ENCODE results near the gene MROH7.

The MROH7 gene

GRCh38 chr1:54698346-54698745, 56.8 kb downstream of the MROH7 start:
- DNase-seq, result no peak

- DNase-seq, result no peak
Measured at GRCh38 chr1:54699936-54700525, 58.4 kb downstream of the MROH7 start.

GRCh38 chr1:54701066-54701465, 59.5 kb downstream of the MROH7 start:
- DNase-seq, result no peak

GRCh38 chr1:54701996-54702395, 60.4 kb downstream of the MROH7 start:
- no peak for DNase-seq

- no peak for DNase-seq
Measured at GRCh38 chr1:54703471-54703870, 61.9 kb downstream of the MROH7 start.

GRCh38 chr1:54705153-54705552, 63.6 kb downstream of the MROH7 start:
- DNase-seq, result no peak

DNA sequence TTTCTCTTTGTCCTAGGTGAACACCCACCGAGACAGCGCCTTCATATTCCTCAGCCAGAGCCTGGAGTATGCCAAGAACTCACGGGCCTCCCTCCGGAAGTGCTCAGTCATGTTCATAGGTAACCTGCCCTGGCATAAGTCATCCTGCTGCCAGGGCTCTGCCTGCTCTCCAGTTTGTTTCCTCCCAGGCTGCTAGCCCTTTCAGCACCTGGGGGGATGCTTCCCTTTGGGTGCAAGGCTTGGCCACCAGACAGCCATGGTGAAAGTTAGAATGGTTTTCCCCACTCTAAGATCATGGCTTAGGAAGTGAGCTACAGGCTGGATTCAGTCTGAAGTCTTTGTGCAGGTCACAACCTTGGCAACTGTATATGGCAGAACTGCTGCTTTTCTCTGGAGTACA, 64.8 kb downstream of the MROH7 start:
- DNase-seq, result no peak

- no peak for DNase-seq
Measured at GRCh38 chr1:54708385-54708784, 66.8 kb downstream of the MROH7 start.

DNA sequence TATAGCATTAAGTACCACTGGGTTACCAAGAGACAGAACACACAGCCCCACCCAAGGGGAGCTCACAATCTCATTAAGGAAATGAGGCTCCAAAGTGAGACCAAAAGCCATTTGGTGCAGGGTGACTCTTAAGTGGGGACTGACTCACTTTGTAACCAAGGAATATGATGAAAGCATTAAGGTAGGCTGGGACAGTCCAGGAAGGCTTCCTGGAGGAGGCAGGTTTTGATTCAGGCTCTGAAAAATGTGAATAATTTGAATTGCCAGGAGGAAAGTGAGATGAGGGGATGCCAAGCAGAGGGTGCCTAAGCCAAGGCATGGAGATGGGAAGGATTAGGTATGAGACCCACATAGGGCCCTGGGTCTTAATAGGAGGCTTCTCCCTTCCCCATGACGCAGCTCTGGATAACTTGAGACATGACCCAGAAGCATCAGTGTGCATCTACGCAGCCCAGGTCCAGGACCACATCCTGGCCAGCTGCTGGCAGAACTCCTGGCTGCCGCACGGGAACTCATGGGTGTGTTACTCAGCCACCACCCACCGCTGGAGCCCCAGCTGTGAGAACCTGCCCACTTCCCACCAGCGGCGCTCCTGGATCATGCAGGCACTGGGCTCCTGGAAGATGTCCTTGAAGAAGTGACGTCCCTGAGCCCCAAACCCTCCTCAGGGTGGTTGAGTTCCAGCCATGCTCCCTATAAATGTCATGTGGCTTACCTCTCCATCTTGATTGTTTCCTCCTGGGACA, 68.1 kb downstream of the MROH7 start:
- DNase-seq, result no peak

DNA sequence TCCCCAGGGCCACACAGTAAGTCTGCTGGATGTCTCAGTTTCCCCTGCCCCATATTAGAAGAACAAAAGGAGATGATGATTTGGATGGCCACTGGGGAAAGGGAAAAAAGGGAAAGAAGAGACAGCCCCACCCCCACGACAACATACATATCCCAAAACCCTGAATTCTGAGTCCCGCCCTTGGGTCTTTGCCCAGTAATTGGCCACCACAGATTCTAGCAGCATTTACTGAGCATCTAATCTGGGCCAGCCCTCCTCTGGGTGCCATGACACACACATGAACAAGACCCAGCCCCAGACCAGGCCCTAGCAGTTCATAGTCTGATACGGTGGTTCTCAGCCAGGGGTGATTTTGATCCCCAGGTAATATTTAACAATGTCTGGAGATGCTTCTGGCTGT, 68.8 kb downstream of the MROH7 start:
- DNase-seq, result no peak

DNA sequence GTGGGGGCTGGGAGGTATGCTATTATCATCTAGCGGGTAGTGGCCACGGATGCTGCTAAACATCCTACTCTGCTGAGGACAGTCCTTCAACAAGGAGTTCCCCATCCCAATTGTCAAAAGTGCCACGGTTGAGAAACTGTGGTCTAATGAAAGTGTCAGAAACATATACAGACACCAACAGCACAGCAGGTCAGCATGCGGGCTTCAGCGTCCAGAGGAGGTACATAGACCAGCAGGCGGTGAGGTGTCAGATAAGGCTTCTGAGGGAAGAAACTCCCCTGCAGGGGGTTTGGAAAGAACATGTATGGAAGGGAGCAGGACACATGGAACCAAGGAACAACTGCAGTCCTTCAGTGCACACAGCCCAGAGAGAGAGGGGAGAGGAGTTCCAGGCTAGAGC, 69.3 kb downstream of the MROH7 start:
- DNase-seq, result no peak

DNA sequence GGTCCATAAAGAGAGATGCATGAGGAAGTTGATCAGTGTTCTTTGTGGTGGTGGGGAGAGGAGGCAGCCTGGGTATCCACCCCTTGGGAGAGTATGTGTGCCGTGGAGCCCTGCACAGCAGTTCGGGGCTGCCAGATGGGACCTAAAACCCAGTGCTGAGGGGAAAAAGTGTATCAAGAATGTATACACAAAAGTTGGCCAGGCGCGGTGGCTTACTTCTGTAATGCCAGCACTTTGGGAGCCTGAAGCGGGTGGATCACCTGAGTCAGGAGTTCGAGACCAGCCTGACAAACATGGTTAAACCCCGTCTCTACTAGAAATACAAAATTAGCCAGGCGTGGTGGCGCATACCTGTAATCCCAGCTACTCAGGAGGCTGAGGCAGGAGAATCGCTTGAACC, 70.0 kb downstream of the MROH7 start:
- no peak for DNase-seq

DNA sequence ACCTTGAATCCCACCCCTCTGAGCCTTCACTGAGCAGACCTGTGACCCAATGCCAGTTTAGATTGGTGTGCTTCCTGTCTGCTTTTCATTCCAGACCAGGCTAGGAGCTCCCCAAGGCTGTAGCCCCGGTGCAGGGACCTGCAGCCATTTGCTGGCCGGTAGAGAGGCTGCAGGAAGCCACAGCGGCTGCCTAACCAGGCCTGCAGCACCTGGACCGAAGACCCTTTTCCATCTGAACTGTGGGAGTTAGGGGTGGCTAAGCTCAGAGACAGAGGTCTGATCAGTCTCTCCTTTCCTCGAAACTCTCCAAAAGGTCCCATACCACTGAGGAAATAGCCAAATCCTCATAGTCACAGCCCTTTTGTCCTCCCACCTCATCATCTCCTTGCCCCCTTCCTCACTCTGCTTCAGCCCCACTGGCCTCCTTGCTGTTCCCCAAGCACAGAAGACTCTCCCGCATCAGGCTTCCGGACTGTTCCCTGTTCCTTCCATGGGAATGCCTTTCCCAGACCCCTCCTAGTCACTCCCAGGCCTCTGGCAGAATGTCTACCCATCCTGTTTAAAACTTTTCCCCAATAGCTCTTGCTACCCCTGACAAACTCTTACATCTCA, 73.4 kb downstream of the MROH7 start:
- DNase-seq, result no peak

DNA sequence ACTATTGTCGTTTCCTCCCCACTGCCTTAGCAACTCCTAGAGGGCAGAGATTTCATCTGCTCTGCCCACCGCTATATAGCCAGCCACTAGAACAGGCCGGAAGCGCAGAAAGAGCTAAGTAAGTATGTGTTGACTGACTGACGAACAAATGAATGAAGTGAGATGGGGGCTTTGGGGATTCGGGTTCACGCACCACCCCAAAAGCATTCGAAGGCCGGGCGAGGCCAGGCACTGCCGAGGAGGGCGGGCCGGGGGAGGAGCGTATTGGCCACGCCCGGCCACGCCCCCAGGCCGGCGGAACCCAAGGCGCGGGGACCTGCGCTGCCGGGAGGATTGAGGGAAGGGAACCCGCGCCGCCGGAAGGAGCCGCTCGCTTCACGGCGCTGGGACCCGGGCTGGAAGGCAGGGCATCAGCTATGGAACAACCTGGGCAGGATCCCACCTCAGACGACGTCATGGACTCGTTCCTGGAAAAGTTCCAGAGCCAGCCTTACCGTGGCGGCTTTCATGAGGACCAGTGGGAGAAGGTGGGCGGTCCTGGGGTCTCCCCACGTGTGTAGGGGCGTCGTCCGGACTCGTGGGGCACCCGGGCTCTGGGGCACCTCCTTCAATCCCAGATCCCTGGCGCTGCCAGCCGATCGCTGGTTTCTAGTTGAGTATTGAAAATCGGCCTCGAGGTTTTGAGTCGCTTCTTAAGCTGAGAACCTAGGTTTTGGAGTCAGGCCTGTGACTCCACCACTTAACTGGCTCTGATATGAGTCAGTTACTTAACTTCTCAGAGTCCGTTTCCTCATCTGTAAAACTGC, 74.1 kb downstream of the MROH7 start, which contains the start of gene TTC4:
TSS of gene TTC4 (plus strand) at position 369 of the 806 bp plus-strand sequence. CDS start at position 417, 48 bp downstream.
- peak; percentile 97 for DNase-seq

DNA sequence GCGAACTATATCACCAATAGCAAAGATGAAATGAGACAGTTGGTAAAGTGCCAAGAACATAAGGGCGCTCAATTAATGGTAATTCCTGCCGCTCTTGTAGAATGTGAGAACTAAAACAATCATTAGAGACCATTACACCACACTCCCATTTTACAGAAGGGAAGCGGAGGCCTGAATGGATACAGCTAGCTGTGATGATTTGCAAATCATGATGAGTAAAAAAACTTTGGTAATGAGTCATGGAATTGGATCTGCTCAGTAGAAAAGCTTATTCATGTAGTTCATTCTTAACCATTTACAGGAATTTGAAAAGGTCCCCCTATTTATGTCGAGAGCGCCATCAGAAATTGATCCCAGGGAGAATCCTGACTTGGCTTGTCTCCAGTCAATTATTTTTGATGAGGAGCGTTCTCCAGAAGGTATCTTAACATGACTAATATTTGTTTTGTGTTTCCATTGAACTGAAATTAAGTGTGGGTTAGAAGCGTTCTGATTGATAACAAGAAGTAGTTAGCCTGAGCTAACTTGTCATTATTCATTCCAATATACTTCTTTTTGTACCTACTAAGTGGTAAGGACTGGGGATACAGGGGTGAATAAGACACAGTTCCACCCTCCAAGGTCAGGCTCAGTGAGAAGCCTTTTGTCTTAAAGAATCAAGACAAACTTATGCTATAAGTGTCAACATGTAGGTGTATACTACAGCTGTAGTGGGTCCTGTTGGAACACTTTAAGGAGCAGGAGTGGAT, 74.9 kb downstream of the MROH7 start:
- no peak for DNase-seq

DNA sequence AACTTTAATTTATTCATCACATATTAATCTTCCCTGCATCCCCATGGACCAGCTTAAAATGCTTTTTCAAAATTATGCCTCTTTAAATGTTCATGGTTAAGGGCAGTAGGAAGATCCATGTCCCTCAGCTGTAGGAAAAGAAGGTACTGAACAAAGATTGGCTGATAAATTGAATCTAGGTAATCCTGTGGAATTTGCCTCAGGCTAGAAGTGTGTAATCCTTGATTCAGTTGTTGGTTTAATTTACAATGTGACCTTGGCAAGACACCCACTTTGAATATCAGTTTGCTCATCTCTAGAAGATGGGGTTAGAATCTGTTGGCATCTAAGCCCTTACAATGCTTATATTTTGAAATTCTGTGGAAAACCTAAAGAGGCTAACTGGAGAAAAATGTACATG, 80.1 kb downstream of the MROH7 start:
- no peak for DNase-seq

GRCh38 chr1:54723985-54724384, 82.4 kb downstream of the MROH7 start:
- DNase-seq, result no peak

DNA sequence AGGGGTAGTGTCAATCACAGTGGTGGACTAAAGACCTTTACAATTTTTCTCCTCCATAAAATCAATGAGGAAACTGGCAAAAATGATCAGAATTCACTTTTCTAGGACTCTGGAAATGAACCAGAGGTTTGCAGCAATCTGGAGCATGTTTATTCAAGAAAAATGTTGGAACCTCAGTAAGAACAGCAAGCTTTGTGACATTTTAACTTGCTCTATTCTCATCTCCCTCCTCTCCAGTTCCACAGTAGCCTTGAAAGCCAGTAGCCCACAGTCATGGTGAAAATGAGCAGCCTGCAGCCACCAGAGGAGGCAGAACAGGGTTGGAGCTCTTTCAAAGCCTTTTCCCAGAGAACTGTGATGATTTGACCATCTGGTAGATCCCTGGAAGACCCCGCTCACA, 83.2 kb downstream of the MROH7 start:
- DNase-seq, result no peak

GRCh38 chr1:54728027-54728426, 86.4 kb downstream of the MROH7 start:
- no peak for DNase-seq

DNA sequence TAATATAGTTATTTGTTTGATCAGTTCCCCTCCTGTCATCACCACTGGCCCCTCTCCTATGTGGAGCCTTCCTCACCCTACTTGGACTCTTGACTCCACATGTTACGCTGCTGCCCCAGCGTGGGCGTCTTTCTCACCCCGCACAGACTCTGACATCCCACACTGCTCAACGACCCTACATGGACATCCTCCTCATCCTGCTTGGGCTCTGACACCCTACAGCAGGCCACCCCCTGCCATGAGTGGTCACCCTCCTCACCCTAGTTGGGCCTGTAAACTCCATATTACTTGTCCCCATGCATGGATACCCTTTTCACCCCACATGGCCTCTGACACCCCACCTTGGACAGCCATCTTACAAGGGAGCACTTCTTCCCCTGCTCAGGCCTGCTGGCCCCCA, 95.1 kb downstream of the MROH7 start:
- DNase-seq, result no peak

DNA sequence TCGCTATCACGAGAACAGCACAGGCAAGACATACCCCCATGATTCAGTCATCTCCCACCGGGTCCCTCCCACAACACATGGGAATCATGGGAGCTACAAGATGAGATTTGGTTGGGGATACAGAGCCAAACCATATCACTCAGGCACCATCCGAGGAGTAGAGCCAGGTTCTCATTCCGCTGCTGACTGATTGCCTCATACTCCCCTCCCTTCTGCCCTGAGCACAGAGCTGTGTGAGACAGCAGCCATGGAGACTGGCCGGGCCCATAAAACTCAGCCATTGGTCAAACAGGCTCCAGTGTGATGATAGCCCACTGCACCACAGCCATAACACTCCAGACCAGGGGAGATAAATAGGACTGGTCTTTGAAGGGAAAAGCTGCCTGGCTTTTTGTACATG, 96.7 kb downstream of the MROH7 start:
- DNase-seq, result no peak

DNA sequence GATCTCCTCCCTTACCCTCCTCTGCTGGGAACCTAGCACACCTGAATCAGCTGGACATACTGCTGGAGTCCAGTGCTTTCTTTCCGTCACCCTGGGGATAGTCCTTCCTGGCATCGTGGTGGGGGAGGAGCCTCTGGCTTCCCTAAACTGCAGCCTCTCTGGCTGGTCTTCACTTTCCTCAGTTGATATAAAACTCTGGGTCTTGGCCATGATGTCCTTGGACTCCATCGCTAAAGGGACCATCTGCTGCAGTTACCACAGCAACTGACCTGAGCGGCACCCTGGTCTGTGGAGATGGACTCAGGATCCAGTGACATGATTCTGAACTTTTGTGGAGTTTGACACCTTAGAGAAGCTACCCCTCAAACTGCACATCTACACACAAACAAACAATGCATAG, 99.9 kb downstream of the MROH7 start:
- no peak for DNase-seq

Measured in right kidney (tissue), 1 donor.